Sigmoid colon (tissue), 7 donors: ENCODE measurements around the gene TOX2. TPM values are rescaled to one million over a fixed set of nuclear protein-coding genes. Genes with fewer than 3 reads are reported as not detected.

ENCODE experiments used
- DNase-seq: peaks from one replicate; pipeline ENCODE4 v3.0.0-alpha.2; 2019
- H3K27ac ChIP-seq, 4 donors: fragments of 200-600 bp; sonication (generic); one replicate each; pipeline ENCODE4 v1.5.1; 2016 to 2019; ENCODE audit warnings: mild to moderate bottlenecking in 1 of 4
- H3K27me3 ChIP-seq, 3 donors: fragments of 200-600 bp; sonication (generic); one replicate each; pipeline ENCODE4 v1.5.1; 2019; ENCODE audit warnings: mild to moderate bottlenecking in 1 of 3
- H3K36me3 ChIP-seq, 4 donors: fragments of 200-600 bp; sonication (generic); one replicate each; pipeline ENCODE4 v1.5.1; 2016 to 2019
- H3K4me1 ChIP-seq, 4 donors: fragments of 200-600 bp; sonication (generic); one replicate each; pipeline ENCODE4 v1.5.1; 2017 to 2019
- H3K4me3 ChIP-seq, 4 donors: fragments of 200-600 bp; sonication (generic); one replicate each; pipeline ENCODE4 v1.5.1; 2017 to 2019; ENCODE audit warnings: mild to moderate bottlenecking in 2 of 4, moderate library complexity in 1 of 4
- H3K9me3 ChIP-seq, 4 donors: fragments of 200-600 bp in 3 of 4; sonication (generic) in 3 of 4; one replicate each; pipeline versions ENCODE4 v1.5.1 to v1.6.1; 2013 to 2019
- CTCF ChIP-seq, 4 experiments: fragments of 450-650 bp in 3 of 4; fragments of 200-600 bp in 1 of 4; IDR thresholded peaks; one replicate each; pipeline ENCODE4 v1.5.1; 2016 to 2019; ENCODE audit warnings: antibody characterized with exemption in 4 of 4, mild to moderate bottlenecking in 3 of 4, moderate library complexity in 2 of 4
- EP300 ChIP-seq, 4 donors: sonication (generic); formaldehyde crosslinking; IDR thresholded peaks; one replicate each; pipeline ENCODE4 v1.6.1; 2017; ENCODE audit warnings: antibody characterized with exemption in 4 of 4
- POLR2A ChIP-seq, 2 donors: fragments of 450-650 bp; IDR thresholded peaks; one replicate each; pipeline ENCODE4 v1.6.1; 2016; ENCODE audit warnings: antibody characterized with exemption in 2 of 2, mild to moderate bottlenecking in 2 of 2, moderate library complexity in 2 of 2
- POLR2AphosphoS5 ChIP-seq, 4 donors: sonication (generic); formaldehyde crosslinking; IDR thresholded peaks; one replicate each; pipeline ENCODE4 v1.6.1; 2017; ENCODE audit warnings: antibody characterized with exemption in 4 of 4
- WGBS, 2 donors: extraction: QIAGEN DNeasy Blood & Tissue Kit; methylation state at CpG; one replicate each; pipeline ENCODE4 v1.1.7; 2013; 5-methylcytosine and 5-hydroxymethylcytosine counted together
- intact Hi-C: fragments of 100-400 bp; cut with DNase I; formaldehyde crosslinking; loops from one replicate; pipeline ENCODE4 v1.15.1; 2023
- polyA plus RNA-seq, 3 donors: library from polyadenylated mRNA; stranded (reverse); fragments of 200-250 nt; gene quantifications; one replicate each; pipeline ENCODE4 v1.2.3, GENCODE V29; 2013
- total RNA-seq, 4 donors: library from RNA; depleted of rRNA; stranded (reverse); fragments of >200 nt; gene quantifications; one replicate each; pipeline ENCODE4 v1.1.0, GENCODE V29; 2016
- donor health status: healthy with polysubstance abuse.
- donor health status: Bipolar disorder and iron deficiency.
- donor health status: healthy.

TOX2 gene
- total and polyA plus RNA-seq, 7 donors: 0.27 to 8.1 (median 1.7) TPM

GRCh38 chr20:44091026-44091425, 176.4 kb downstream of the TOX2 start:
- Histone ChIP-seq H3K27me3 (no peaks in the 10 kb centered on the region), H3K27ac (no peak overlapping the region), H3K4me3 (no peak overlapping the region), H3K36me3 (no peaks in the 10 kb centered on the region), H3K4me1 (peaks cover 0 to 15% (median 13%) of the 10 kb centered on the region in 4 donors), H3K9me3 (no peaks in the 10 kb centered on the region)
- intact Hi-C loops: no loop called here
- WGBS, 2 donors: 69 to 75% methylated on average over 4 of the region's 4 CpGs
- peak; percentile 43 for DNase-seq
- TF ChIP-seq POLR2AphosphoS5 (IDR thresholded peaks at IDR 0.05): no peak
- no peak for TF ChIP-seq EP300 (IDR thresholded peaks at IDR 0.05)
- no peak for TF ChIP-seq POLR2A (IDR thresholded peaks at IDR 0.05)
- TF ChIP-seq CTCF (IDR thresholded peaks at IDR 0.05): no peak

- Histone ChIP-seq H3K4me1 (peaks cover 0 to 9% (median 4%) of the 10 kb centered on the region in 4 donors), H3K27ac (no peak overlapping the region), H3K36me3 (no peaks in the 10 kb centered on the region), H3K27me3 (no peaks in the 10 kb centered on the region), H3K9me3 (no peaks in the 10 kb centered on the region), H3K4me3 (no peak overlapping the region)
- DNase-seq: peak; percentile 32
- 59 to 71% methylated on average over 9 of the region's 9 CpGs for WGBS, 2 donors
- intact Hi-C loops: no loop called here
- TF ChIP-seq POLR2A (IDR thresholded peaks at IDR 0.05): no peak
- TF ChIP-seq POLR2AphosphoS5 (IDR thresholded peaks at IDR 0.05): no peak
- TF ChIP-seq EP300 (IDR thresholded peaks at IDR 0.05): no peak
These were observed 178.0 kb downstream of the TOX2 start for GRCh38 chr20:44092551-44093248.

- WGBS, 2 donors: 76 to 86% methylated on average over 2 of the region's 2 CpGs
These were observed 178.6 kb downstream of the TOX2 start for GRCh38 chr20:44093249-44093582.

GRCh38 chr20:44095831-44096230, 181.2 kb downstream of the TOX2 start:
- Histone ChIP-seq H3K4me1 (peaks cover 0 to 16% (median 7%) of the 10 kb centered on the region in 4 donors), H3K27me3 (no peaks in the 10 kb centered on the region), H3K36me3 (no peaks in the 10 kb centered on the region), H3K27ac (no peak overlapping the region), H3K4me3 (no peak overlapping the region), H3K9me3 (no peaks in the 10 kb centered on the region)
- intact Hi-C loops: no loop called here
- DNase-seq: no peak
- WGBS, 2 donors: 81 to 90% methylated on average over 7 of the region's 7 CpGs
- no peak for TF ChIP-seq POLR2A (IDR thresholded peaks at IDR 0.05)
- no peak for TF ChIP-seq CTCF (IDR thresholded peaks at IDR 0.05)
- no peak for TF ChIP-seq POLR2AphosphoS5 (IDR thresholded peaks at IDR 0.05)
- TF ChIP-seq EP300 (IDR thresholded peaks at IDR 0.05): no peak

More at GRCh38 chr20:44093249-44093582, 178.6 kb downstream of the TOX2 start:
- no peaks in the 10 kb centered on the region for H3K27me3 ChIP-seq
- H3K4me3 ChIP-seq: no peak overlapping the region
- H3K4me1 ChIP-seq: peaks cover 0 to 11% (median 6%) of the 10 kb centered on the region in 4 donors
- no peak overlapping the region for H3K27ac ChIP-seq
- no peak for DNase-seq
- H3K9me3 ChIP-seq: no peaks in the 10 kb centered on the region
- TF ChIP-seq CTCF (IDR thresholded peaks at IDR 0.05) (no peak), POLR2A (IDR thresholded peaks at IDR 0.05) (no peak), EP300 (IDR thresholded peaks at IDR 0.05) (no peak), POLR2AphosphoS5 (IDR thresholded peaks at IDR 0.05) (no peak)
- H3K36me3 ChIP-seq: no peaks in the 10 kb centered on the region
- intact Hi-C loops: no loop called here

GRCh38 chr20:44097521-44098255, 183.0 kb downstream of the TOX2 start:
- intact Hi-C loops: no loop called here
- Histone ChIP-seq H3K27me3 (no peaks in the 10 kb centered on the region), H3K4me1 (peaks cover 0 to 16% (median 7%) of the 10 kb centered on the region in 4 donors), H3K9me3 (no peaks in the 10 kb centered on the region), H3K27ac (peak overlapping the region in 3 of 4 donors; percentile 9 to 52 (median 20)), H3K36me3 (no peaks in the 10 kb centered on the region), H3K4me3 (no peak overlapping the region)
- DNase-seq: peak; percentile 66
- 71 to 76% methylated on average over 14 of the region's 14 CpGs for WGBS, 2 donors
- TF ChIP-seq CTCF (IDR thresholded peaks at IDR 0.05): no peak
- TF ChIP-seq POLR2AphosphoS5 (IDR thresholded peaks at IDR 0.05): peak in 3 of 4 donors; percentile 15 to 41 (median 19)
